Osteocyte (in vitro differentiated cells): ENCODE data around the gene KRT73. TPM values are rescaled to one million over a fixed set of nuclear protein-coding genes. Genes with fewer than 3 reads are reported as not detected.

Experiments
- DNase-seq: peaks from one replicate; pipeline ENCODE4 v3.0.0; 2021; ENCODE audit warnings: mixed read lengths; ENCODE audit not compliant: unreplicated experiment; ENCODE audit errors: extremely low spot score
- H3K27ac Mint-ChIP-seq: one replicate; pipeline ENCODE4 v1.8.0; 2021; ENCODE audit warnings: mild to moderate bottlenecking, mixed read lengths; ENCODE audit not compliant: unreplicated experiment
- H3K27me3 Mint-ChIP-seq: one replicate; pipeline ENCODE4 v1.8.0; 2021; ENCODE audit warnings: mixed read lengths; ENCODE audit not compliant: unreplicated experiment
- H3K36me3 Mint-ChIP-seq: one replicate; pipeline ENCODE4 v1.8.0; 2021; ENCODE audit warnings: mixed read lengths; ENCODE audit not compliant: unreplicated experiment
- H3K4me1 Mint-ChIP-seq: one replicate; pipeline ENCODE4 v1.8.0; 2021; ENCODE audit warnings: mixed read lengths; ENCODE audit not compliant: unreplicated experiment
- H3K4me3 Mint-ChIP-seq: one replicate; pipeline ENCODE4 v1.8.0; 2021; ENCODE audit warnings: mild to moderate bottlenecking, moderate library complexity, mixed read lengths; ENCODE audit not compliant: unreplicated experiment
- H3K9me3 Mint-ChIP-seq: one replicate; pipeline ENCODE4 v1.8.0; 2021; ENCODE audit warnings: mixed read lengths; ENCODE audit not compliant: unreplicated experiment
- total RNA-seq: library from RNA; stranded (reverse); gene quantifications from 2 replicates; pipeline ENCODE4 v1.2.1, GENCODE V29; 2021
- TF ChIP-seq, protein P1 (sequence below): fragments of 200-600 bp; sonication (generic); IDR thresholded peaks from 2 replicates; pipeline ENCODE4 v1.5.0; 2021; ENCODE audit warnings: antibody characterized with exemption, mild to moderate bottlenecking, moderate library complexity

KRT73 gene
- total RNA-seq, 1 donor from 2014 or later, result not detected

DNA sequence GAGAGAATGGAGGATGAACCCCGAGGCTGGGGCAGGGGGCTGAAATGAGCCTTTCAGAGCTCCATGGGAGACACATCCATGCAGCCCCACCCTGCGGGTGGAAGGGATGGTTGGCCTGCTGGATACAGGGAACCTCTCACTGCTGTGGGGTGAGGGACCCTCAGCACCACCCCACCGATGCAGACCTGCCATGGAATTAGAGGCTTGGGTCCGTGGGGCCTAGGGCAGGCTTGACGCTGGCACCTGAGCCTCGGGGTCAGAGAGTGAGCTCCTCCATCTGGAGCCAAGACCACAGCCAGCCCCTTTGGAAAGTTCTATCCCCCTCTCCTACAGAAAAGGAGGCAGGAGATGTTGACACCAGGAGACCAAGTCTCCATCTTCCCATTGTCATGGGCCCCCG, 37.3 kb downstream of the KRT73 start:
- H3K9me3 Mint-ChIP-seq, result no peaks in the 10 kb centered on the region
- no peak overlapping the region for H3K27ac Mint-ChIP-seq
- no peaks in the 10 kb centered on the region for H3K36me3 Mint-ChIP-seq
- H3K4me3 Mint-ChIP-seq, result no peak overlapping the region
- TF ChIP-seq, protein P1, sequence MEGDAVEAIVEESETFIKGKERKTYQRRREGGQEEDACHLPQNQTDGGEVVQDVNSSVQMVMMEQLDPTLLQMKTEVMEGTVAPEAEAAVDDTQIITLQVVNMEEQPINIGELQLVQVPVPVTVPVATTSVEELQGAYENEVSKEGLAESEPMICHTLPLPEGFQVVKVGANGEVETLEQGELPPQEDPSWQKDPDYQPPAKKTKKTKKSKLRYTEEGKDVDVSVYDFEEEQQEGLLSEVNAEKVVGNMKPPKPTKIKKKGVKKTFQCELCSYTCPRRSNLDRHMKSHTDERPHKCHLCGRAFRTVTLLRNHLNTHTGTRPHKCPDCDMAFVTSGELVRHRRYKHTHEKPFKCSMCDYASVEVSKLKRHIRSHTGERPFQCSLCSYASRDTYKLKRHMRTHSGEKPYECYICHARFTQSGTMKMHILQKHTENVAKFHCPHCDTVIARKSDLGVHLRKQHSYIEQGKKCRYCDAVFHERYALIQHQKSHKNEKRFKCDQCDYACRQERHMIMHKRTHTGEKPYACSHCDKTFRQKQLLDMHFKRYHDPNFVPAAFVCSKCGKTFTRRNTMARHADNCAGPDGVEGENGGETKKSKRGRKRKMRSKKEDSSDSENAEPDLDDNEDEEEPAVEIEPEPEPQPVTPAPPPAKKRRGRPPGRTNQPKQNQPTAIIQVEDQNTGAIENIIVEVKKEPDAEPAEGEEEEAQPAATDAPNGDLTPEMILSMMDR, result no peak
- no peak for DNase-seq
- H3K4me1 Mint-ChIP-seq, result no peaks in the 10 kb centered on the region
- peaks cover 48% of the 10 kb centered on the region for H3K27me3 Mint-ChIP-seq

DNA sequence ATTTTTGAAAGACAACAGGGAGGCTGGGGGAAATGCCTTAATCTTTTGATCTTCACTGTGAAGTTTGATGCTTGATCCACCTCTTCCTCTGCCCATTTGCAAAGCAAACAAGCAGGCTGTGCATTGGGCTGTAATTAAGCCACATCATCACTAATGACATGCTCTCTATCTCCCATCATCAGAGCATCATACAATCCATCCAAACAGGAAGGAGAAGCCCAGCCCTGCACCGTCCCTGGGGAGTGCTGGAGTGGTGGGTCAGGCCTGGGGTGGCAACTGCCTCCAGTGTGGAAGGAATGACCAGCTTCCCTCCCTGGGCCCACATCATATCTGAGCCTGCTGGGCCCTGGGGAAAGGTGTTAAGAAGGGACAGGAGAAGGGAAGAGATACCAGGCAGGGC, 37.9 kb downstream of the KRT73 start:
- Mint-ChIP-seq H3K4me3 (no peak overlapping the region), H3K27me3 (peaks cover 49% of the 10 kb centered on the region), H3K4me1 (no peaks in the 10 kb centered on the region), H3K27ac (no peak overlapping the region), H3K9me3 (no peaks in the 10 kb centered on the region), H3K36me3 (no peaks in the 10 kb centered on the region)
- TF ChIP-seq, protein P1, result no peak
- DNase-seq, result no peak

DNA sequence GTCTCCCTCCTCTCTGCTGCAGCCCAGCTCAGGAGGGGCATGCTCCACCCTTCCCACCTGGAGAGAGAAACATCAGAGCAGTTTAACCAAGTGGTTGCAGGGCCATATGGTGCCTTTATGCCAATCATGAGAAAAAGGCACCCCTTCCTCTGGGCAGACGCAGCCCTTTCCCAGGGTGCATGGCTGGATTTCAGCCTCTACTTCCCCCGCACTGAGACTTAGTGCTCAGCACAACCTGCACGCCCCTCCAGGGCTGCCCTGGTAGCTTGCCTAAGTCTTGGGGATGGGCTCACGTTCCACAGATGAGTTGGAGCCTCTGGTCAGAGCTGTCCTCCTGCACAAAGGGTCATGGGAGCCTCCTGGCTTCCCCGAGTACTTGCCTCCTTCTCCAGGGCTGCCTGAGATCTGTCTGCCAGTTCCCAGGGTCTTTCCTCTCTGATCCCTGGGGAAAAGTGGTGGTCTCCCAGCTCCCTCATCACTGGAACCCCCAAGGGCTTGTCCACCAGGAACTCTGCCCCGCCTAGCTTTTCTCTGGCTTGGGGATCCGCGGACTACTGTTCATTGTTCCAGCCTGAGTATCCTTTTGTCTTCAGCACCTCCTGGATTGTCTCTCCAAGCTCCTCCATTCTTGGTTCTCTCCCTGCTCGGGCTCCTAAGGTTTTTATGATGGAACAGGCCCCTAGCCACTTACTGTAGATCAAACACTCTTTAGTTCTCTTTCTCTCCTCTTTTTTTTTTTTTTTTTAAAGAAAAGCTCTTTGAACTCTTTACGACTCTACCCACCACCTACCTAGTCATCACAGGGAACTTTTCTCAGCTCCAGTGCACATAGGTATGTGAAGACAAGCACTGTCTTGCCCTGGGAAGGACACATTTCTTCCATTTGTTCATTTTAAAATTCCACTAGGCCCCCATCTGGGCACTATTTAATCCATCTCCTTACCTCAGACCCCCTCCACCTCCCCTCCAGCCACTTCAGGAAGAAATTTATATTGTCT, 38.6 kb downstream of the KRT73 start:
- TF ChIP-seq, protein P1, result no peak
- Mint-ChIP-seq H3K27me3 (peaks cover 45% of the 10 kb centered on the region), H3K4me3 (no peak overlapping the region), H3K9me3 (no peaks in the 10 kb centered on the region), H3K27ac (no peak overlapping the region), H3K36me3 (no peaks in the 10 kb centered on the region), H3K4me1 (no peaks in the 10 kb centered on the region)
- no peak for DNase-seq

DNA sequence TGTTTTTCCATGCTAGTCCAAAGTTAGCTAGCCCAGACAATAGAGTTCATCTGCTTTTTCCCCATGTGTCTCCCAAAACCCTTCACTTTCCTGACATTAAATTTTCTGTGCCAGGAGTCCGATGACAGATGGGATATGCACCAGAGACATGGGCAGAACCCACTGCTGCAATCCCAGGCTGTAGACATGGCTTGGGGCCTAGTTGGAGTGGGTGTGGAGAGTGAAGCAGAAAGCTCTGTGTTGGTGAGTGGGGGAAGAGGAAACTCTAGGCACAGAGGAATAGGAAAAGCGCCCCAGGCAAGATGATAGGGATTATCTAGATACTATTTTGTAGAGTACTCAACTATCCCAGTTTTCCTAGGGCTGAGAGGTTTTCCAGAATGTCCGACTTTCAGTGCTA, 39.9 kb downstream of the KRT73 start:
- no peak overlapping the region for H3K4me3 Mint-ChIP-seq
- H3K27me3 Mint-ChIP-seq, result peaks cover 44% of the 10 kb centered on the region
- H3K4me1 Mint-ChIP-seq, result no peaks in the 10 kb centered on the region
- no peak overlapping the region for H3K27ac Mint-ChIP-seq
- H3K9me3 Mint-ChIP-seq, result no peaks in the 10 kb centered on the region
- TF ChIP-seq, protein P1, result no peak
- H3K36me3 Mint-ChIP-seq, result no peaks in the 10 kb centered on the region
- no peak for DNase-seq

DNA sequence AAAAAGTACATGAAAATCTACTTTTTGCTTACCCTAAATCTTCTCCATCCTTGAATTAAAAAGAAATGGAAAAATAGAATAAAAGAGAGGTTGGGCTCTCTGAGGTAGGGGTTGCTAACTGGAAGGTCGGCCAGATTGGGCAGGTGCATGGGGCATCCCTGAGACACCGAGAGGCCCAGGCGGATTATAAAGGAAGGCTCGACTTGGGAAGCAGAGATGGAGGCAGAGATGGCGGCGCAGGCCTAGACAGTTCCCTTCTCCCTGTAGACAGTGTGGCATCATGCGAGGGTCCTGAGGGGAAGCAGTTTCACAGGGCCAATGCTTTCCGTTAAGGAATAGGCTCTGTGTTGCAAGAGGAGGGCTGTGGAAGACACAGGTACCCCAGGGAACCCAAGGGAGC, 41.0 kb downstream of the KRT73 start:
- H3K27me3 Mint-ChIP-seq, result peaks cover 49% of the 10 kb centered on the region
- H3K27ac Mint-ChIP-seq, result no peak overlapping the region
- no peaks in the 10 kb centered on the region for H3K9me3 Mint-ChIP-seq
- TF ChIP-seq, protein P1, result no peak
- DNase-seq, result no peak
- H3K4me1 Mint-ChIP-seq, result no peaks in the 10 kb centered on the region
- no peak overlapping the region for H3K4me3 Mint-ChIP-seq
- no peaks in the 10 kb centered on the region for H3K36me3 Mint-ChIP-seq
